ENCODE results near the gene ABLIM2.

The ABLIM2 gene

DNA sequence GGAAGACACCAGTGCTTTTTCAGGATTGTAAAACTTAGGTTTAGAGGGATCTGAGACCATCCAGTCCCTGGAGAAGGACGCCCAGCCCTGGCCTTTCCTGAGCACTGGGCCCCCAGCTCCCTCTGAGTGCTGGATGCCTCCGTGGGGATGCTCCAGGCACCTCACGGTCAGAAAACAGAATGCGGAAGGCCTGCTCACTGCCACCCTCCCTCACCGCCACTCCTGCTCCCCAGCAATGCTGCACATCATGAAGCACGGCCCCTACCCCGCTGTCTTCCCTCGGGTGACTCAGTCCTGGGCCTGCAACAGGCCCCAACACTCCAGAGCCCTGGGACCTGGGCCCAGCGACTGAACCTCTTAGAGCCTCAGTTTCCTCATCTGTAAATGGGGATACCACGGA lies 26.2 kb downstream of the ABLIM2 start:
- H3K4me1 Mint-ChIP-seq, result no peaks in the 10 kb centered on the region
- H3K4me3 Mint-ChIP-seq, result no peak overlapping the region
- DNase-seq (ENCODE audit: low spot score in 2 of 2) (no peak), ATAC-seq (replicated peaks; ENCODE audit: extremely low read depth, poor library complexity, severe bottlenecking) (no peak)
- no peak overlapping the region for H3K27ac Mint-ChIP-seq (ENCODE audit: low read depth)
- peaks cover 18% of the 10 kb centered on the region for H3K27me3 Mint-ChIP-seq
- no peaks in the 10 kb centered on the region for H3K36me3 Mint-ChIP-seq (ENCODE audit: insufficient read depth)
- no peaks in the 10 kb centered on the region for H3K9me3 Mint-ChIP-seq

- Mint-ChIP-seq H3K9me3 (no peaks in the 10 kb centered on the region), H3K36me3 (ENCODE audit: insufficient read depth) (no peaks in the 10 kb centered on the region), H3K27me3 (peaks cover 18% of the 10 kb centered on the region), H3K4me3 (no peak overlapping the region), H3K27ac (ENCODE audit: low read depth) (no peak overlapping the region), H3K4me1 (no peaks in the 10 kb centered on the region)
- ATAC-seq (replicated peaks; ENCODE audit: extremely low read depth, poor library complexity, severe bottlenecking) (no peak), DNase-seq (ENCODE audit: low spot score in 2 of 2) (no peak)
Observed at GRCh38 chr4:8131826-8132225, 26.8 kb downstream of the ABLIM2 start.

DNA sequence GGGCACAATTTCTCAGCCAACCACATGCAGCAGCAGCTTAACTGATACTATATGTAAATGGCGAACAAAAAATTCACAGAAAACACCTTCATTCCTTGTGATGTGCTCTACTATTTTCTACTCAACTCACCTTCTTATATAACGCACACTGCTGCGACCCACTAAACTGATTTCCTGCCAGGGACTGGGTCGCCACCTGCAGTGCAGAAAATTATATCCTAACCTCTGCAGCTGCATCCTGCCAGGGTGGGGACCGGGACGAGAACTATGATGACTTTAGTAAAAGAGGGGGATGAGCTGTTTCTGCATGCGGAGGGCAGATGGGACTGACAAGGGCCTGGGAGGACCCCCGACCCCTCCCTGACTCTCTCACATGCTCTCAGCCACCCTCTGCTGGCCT lies 27.4 kb downstream of the ABLIM2 start:
- no peaks in the 10 kb centered on the region for H3K9me3 Mint-ChIP-seq
- H3K27me3 Mint-ChIP-seq, result peaks cover 18% of the 10 kb centered on the region

GRCh38 chr4:8130346-8131066 lies 28.1 kb downstream of the ABLIM2 start:
- no peaks in the 10 kb centered on the region for H3K4me1 Mint-ChIP-seq
- H3K27me3 Mint-ChIP-seq, result peaks cover 18% of the 10 kb centered on the region
- no peaks in the 10 kb centered on the region for H3K9me3 Mint-ChIP-seq
- no peak overlapping the region for H3K27ac Mint-ChIP-seq (ENCODE audit: low read depth)
- no peak overlapping the region for H3K4me3 Mint-ChIP-seq
- no peaks in the 10 kb centered on the region for H3K36me3 Mint-ChIP-seq (ENCODE audit: insufficient read depth)
- ATAC-seq (replicated peaks; ENCODE audit: extremely low read depth, poor library complexity, severe bottlenecking), result no peak
- no peak for DNase-seq (ENCODE audit: low spot score in 2 of 2)

More for the DNA sequence above, 27.4 kb downstream of the ABLIM2 start:
- no peaks in the 10 kb centered on the region for H3K4me1 Mint-ChIP-seq
- no peaks in the 10 kb centered on the region for H3K36me3 Mint-ChIP-seq (ENCODE audit: insufficient read depth)
- DNase-seq (ENCODE audit: low spot score in 2 of 2), result no peak
- no peak overlapping the region for H3K27ac Mint-ChIP-seq (ENCODE audit: low read depth)
- ATAC-seq (replicated peaks; ENCODE audit: extremely low read depth, poor library complexity, severe bottlenecking), result no peak
- H3K4me3 Mint-ChIP-seq, result no peak overlapping the region

GRCh38 chr4:8129785-8130184 lies 28.8 kb downstream of the ABLIM2 start:
- Mint-ChIP-seq H3K27ac (ENCODE audit: low read depth) (no peak overlapping the region), H3K9me3 (no peaks in the 10 kb centered on the region), H3K36me3 (ENCODE audit: insufficient read depth) (no peaks in the 10 kb centered on the region), H3K27me3 (peaks cover 15% of the 10 kb centered on the region), H3K4me3 (no peak overlapping the region), H3K4me1 (no peaks in the 10 kb centered on the region)
- DNase-seq (ENCODE audit: low spot score in 2 of 2) (no peak), ATAC-seq (replicated peaks; ENCODE audit: extremely low read depth, poor library complexity, severe bottlenecking) (no peak)

DNA sequence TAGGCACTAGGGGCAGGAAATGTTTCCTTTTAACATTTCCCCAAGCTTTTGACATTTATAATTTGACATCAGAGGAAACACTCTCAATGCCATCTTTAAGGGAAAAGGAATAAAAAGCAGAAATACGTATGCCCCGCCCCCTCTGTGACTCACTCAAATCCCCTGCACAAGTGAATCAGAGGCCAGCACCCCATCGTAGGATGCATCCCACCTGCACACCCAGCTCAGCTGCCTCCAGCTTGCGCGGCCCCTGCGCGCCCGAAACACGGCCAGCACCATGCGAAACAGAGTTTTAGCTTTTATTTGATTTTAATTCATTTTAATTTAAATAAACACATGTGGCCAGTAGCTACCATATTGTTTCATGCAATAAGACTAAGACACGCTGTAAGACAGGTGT lies 29.5 kb downstream of the ABLIM2 start:
- no peaks in the 10 kb centered on the region for H3K9me3 Mint-ChIP-seq
- DNase-seq (ENCODE audit: low spot score in 2 of 2) (no peak), ATAC-seq (replicated peaks; ENCODE audit: extremely low read depth, poor library complexity, severe bottlenecking) (no peak)
- no peak overlapping the region for H3K4me3 Mint-ChIP-seq
- H3K36me3 Mint-ChIP-seq (ENCODE audit: insufficient read depth), result no peaks in the 10 kb centered on the region
- no peaks in the 10 kb centered on the region for H3K4me1 Mint-ChIP-seq
- H3K27ac Mint-ChIP-seq (ENCODE audit: low read depth), result no peak overlapping the region
- H3K27me3 Mint-ChIP-seq, result peaks cover 8% of the 10 kb centered on the region

GRCh38 chr4:8128100-8128856 lies 30.3 kb downstream of the ABLIM2 start:
- no peak for DNase-seq (ENCODE audit: low spot score in 2 of 2)
- Mint-ChIP-seq H3K27me3 (no peaks in the 10 kb centered on the region), H3K9me3 (no peaks in the 10 kb centered on the region), H3K36me3 (ENCODE audit: insufficient read depth) (no peaks in the 10 kb centered on the region), H3K4me1 (no peaks in the 10 kb centered on the region), H3K4me3 (no peak overlapping the region), H3K27ac (ENCODE audit: low read depth) (no peak overlapping the region)
- ATAC-seq (replicated peaks; ENCODE audit: extremely low read depth, poor library complexity, severe bottlenecking), result no peak

DNA sequence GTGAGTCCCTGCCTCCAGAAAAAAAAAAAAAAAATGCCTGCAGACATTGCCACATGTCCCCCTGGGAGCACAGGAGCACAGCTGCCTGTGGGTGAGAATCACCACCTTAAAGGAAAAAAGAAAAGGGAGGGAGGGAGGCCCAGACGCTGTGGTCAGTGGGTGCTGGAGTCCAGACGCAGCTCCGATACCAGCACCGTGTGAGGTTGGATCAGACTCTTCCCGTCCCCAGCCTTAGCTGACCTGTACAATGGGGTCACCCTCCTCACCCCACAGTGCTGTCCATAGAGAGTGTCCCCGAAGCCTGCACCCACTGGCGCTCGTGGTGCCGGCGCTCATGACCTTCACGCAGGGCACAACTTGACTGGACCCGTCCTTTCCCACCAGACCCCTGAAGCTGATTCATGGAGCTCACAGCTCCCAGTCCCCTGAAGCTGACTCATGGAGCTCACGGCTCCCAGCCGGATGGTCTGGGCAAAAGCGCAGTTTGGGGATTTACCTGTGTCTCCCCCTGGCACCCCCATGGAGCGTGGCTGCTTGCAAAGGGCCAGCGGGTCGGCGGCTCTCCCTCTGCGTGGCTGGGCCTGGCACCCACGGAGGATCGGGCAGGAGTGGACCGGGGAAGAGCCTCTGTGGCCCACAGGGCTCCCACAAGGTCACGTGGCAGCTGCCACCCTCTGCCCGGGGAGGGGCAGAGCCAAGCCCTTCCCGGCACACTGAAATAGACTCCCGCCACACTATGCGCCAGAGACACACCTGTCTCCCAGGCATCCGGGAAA lies 31.4 kb downstream of the ABLIM2 start:
- Mint-ChIP-seq H3K27me3 (no peaks in the 10 kb centered on the region), H3K27ac (ENCODE audit: low read depth) (no peak overlapping the region), H3K4me1 (no peaks in the 10 kb centered on the region), H3K36me3 (ENCODE audit: insufficient read depth) (no peaks in the 10 kb centered on the region), H3K9me3 (no peaks in the 10 kb centered on the region), H3K4me3 (no peak overlapping the region)
- DNase-seq (ENCODE audit: low spot score in 2 of 2), result no peak
- no peak for ATAC-seq (replicated peaks; ENCODE audit: extremely low read depth, poor library complexity, severe bottlenecking)

DNA sequence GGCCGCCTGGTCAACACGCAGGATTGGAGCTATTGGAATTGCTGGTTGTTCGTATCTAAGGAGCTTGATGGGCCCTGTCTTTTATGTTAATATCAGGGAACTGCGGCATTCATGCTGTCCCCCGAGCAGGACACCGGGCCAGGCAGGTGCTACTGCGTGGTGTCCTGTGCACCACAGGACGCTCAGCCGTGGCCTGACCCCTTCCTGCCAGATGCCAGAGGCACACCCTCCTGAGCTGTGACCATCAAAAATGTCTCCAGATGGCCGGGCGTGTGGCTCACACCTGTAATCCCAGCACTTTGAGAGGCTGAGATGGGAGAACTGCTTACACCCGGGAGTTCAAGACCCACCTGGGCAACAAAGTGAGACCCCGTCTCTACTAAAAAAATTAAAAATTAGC lies 32.1 kb downstream of the ABLIM2 start:
- H3K4me3 Mint-ChIP-seq, result no peak overlapping the region
- H3K4me1 Mint-ChIP-seq, result no peaks in the 10 kb centered on the region
- ATAC-seq (replicated peaks; ENCODE audit: extremely low read depth, poor library complexity, severe bottlenecking), result no peak

GRCh38 chr4:8125526-8126056 lies 33.0 kb downstream of the ABLIM2 start:
- Mint-ChIP-seq H3K36me3 (ENCODE audit: insufficient read depth) (peaks cover 1% of the 10 kb centered on the region), H3K9me3 (no peaks in the 10 kb centered on the region), H3K4me3 (no peak overlapping the region), H3K4me1 (no peaks in the 10 kb centered on the region), H3K27me3 (no peaks in the 10 kb centered on the region), H3K27ac (ENCODE audit: low read depth) (no peak overlapping the region)
- DNase-seq (ENCODE audit: low spot score in 2 of 2) (no peak), ATAC-seq (replicated peaks; ENCODE audit: extremely low read depth, poor library complexity, severe bottlenecking) (no peak)

More for the DNA sequence above, 32.1 kb downstream of the ABLIM2 start:
- no peak for DNase-seq (ENCODE audit: low spot score in 2 of 2)
- Mint-ChIP-seq H3K9me3 (no peaks in the 10 kb centered on the region), H3K27ac (ENCODE audit: low read depth) (no peak overlapping the region), H3K27me3 (no peaks in the 10 kb centered on the region), H3K36me3 (ENCODE audit: insufficient read depth) (no peaks in the 10 kb centered on the region)

DNA sequence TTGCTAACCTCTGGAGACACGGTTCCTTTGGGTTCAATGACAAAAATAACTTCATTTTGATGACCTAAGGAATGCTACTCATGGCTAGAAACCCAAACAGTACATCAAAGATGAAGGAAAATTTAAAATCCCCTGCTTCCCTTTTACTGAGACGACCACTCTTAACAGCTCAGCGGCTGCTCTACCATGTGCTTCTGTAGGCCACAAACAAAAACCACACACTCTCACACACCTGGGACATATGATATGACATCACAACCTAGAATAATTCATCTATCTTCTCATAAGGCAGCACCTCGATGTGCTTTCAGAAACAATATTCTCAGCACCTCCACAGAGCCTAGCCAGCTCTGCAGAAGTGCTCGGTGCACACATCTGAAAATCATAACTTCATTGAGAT lies 34.7 kb downstream of the ABLIM2 start:
- Mint-ChIP-seq H3K9me3 (no peaks in the 10 kb centered on the region), H3K27me3 (no peaks in the 10 kb centered on the region), H3K36me3 (ENCODE audit: insufficient read depth) (peaks cover 2% of the 10 kb centered on the region), H3K4me1 (no peaks in the 10 kb centered on the region), H3K27ac (ENCODE audit: low read depth) (no peak overlapping the region), H3K4me3 (no peak overlapping the region)
- DNase-seq (ENCODE audit: low spot score in 2 of 2), result no peak
- ATAC-seq (replicated peaks; ENCODE audit: extremely low read depth, poor library complexity, severe bottlenecking), result no peak

- no peaks in the 10 kb centered on the region for H3K9me3 Mint-ChIP-seq
- ATAC-seq (replicated peaks; ENCODE audit: extremely low read depth, poor library complexity, severe bottlenecking) (no peak), DNase-seq (ENCODE audit: low spot score in 2 of 2) (no peak)
- no peaks in the 10 kb centered on the region for H3K4me1 Mint-ChIP-seq
- H3K36me3 Mint-ChIP-seq (ENCODE audit: insufficient read depth), result peaks cover 2% of the 10 kb centered on the region
- H3K27me3 Mint-ChIP-seq, result no peaks in the 10 kb centered on the region
- H3K27ac Mint-ChIP-seq (ENCODE audit: low read depth), result no peak overlapping the region
- no peak overlapping the region for H3K4me3 Mint-ChIP-seq
Observed at GRCh38 chr4:8123389-8123788, 35.2 kb downstream of the ABLIM2 start.
